Left cardiac atrium (tissue), 4 donors: Measurements from ENCODE around the gene TBC1D3K. TPM values are rescaled to one million over a fixed set of nuclear protein-coding genes. Genes with fewer than 3 reads are reported as not detected.
"Not testable (repeated sequence)": the region's sequence is repeated elsewhere in the genome, so short reads cannot be mapped to it uniquely, and the experiment has no call there.

Experiments used
- ATAC-seq, 2 donors: fragments of 200-7000 bp; cut with Tn5 transposase; one replicate each; pipeline ENCODE4 v1.9.1; 2020; ENCODE audit warnings: mild to moderate bottlenecking in 2 of 2, moderate library complexity in 2 of 2
- DNase-seq: peaks from one replicate; pipeline ENCODE4 v3.0.0-alpha.2; 2020
- intact Hi-C, 2 donors: fragments of 100-400 bp; cut with DNase I; formaldehyde crosslinking; loops; one replicate each; pipeline versions ENCODE4 v1.14.1 to v1.15.1; 2022 to 2023
- long read RNA-seq: library from polyadenylated mRNA; unstranded; transcript quantifications from one replicate; pipeline ENCODE4 v2.0.0, GENCODE V29; 2021
- total RNA-seq, 2 donors: library from RNA; stranded (reverse); fragmentation: NEBNext Ultra II Directional; extraction: Animal tissue kit (Norgen Biotek cat#: 25700); gene quantifications; one replicate each; pipeline ENCODE4 v1.2.1, GENCODE V29; 2021
- donor health status: DM: no; HTN: yes; CAD: no.
- donor health status: DM: no; HTN: yes; CAD: no; lungs with severe emphysema.
- donor health status: DM: yes; HTN: yes; CAD: no.
- donor health status: Dilated cardiomyopathy.

Gene TBC1D3K
- total RNA-seq: not detected
- long read RNA-seq: 0 reads

DNA sequence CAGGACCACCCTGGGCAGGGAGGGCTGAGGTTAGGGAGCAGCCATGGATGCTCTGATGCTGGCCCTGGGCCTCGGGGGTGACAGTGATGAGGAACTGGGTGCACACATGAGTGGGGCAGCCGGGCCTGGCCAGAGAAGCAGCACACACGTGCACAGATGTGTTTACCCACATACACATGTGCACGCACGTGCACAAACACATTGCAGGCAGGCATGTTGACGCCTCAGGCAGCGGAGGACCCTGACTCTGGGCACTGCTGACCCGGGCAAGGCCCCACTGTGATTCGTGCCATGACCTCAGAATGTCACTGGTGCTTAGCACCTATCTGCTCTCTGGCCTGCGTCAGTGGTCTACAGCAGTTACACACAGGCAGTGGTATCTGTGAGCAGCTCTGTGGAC lies at the start of gene TBC1D3K:
TSS of gene TBC1D3K (plus strand) at position 301 of the 400 bp plus-strand sequence. CDS start 1,585 bp downstream, outside the sequence.
- intact Hi-C loops, ATAC-seq, DNase-seq: not testable (repeated sequence)

DNA sequence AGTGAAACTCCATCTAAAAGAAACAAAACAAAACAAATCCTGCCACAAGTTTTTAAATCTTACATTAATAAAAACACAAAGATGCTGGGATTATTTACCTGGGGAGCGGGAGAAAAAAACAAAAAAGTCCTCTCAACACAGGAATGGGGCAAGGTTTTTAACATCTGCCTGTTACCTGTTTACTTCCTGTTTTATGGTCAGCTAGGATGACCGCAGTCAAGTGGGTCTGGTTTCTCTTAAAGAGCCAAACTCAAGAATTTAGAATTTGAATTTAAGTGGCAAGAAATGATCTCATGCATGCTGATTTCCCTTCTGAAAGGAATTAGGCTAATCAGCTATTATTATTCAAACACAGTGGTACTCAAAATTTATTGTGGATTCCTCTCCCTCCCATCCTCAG lies 39.7 kb upstream of the TBC1D3K start:
- intact Hi-C loops: no loop called here
- DNase-seq: no peak
- no peak for ATAC-seq

DNA sequence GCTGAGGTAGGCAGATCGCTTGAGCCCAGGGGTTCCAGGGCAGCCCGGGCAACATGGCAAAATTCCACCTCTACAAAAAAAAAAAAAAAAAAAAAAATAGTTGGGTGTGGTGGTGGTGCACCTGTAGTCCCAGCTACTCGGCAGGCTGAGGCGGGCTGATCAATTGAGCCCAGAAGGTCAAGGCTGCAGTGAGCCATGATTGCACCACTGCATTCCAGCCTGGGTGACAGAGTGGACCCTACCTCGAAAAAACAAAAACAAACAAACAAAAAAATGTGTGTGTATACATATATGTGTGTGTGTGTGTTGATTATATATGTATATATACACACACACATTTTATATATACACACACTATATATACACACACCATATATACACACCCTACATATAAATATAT lies 39.1 kb upstream of the TBC1D3K start:
- intact Hi-C loops: no loop called here
- ATAC-seq: no peak
- no peak for DNase-seq

DNA sequence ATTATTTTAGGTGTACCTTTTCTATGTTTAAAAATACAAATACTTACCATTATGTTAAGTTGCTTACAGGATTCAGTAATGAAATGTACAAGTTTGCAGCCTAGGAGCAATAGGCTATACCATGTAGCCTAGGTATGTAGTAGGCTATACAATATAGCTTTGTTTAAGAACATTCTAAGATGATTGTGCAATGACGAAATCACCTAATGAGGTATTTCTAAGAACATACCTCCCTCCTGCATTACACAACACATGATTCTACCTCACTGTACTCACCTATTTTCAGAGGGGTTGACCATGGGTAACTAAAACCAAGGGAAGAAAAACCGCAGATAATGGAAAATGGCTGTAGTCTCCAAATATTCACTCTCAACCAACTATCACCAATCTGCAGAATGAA lies 35.3 kb upstream of the TBC1D3K start:
- intact Hi-C loops: no loop called here
- DNase-seq (no peak), ATAC-seq (no peak)

DNA sequence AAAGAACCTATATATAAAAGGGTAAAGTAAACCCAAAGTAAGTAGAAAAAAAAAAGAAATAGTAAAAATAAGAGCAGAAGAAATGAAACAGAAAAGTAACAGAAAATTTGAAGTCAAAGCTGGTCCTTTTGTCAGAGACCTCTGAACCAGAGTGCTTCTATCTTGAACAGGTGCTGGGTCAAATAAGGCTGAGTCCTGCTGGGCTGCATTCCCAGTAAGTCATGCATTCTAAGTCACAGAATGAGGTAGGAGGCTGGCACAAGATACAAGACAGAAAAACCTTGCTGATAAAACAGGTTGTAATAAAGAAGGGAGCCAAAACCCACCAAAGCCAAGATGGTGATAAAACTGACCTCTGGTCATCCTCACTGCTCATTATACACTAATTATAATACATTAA lies 27.3 kb upstream of the TBC1D3K start:
- intact Hi-C loops, ATAC-seq, DNase-seq: not testable (repeated sequence)

Other genes starting within 250 kb of the TBC1D3K start
- not detected for gene HNF1B, start 179.4 kb upstream of the TBC1D3K start, total RNA-seq
- 1 to 10 TPM; 5.3 to 6.7 TPM for gene TBC1D3L, start 64.6 kb downstream of the TBC1D3K start, total RNA-seq
- gene TBC1D3D, start 79.6 kb downstream of the TBC1D3K start, total RNA-seq: under 1 TPM; 0.41 to 0.89 TPM
- under 1 TPM in 1 of 2 donors, not detected in 1; 0.32 TPM for gene TBC1D3C, start 144.2 kb downstream of the TBC1D3K start, total RNA-seq
- not detected for gene TBC1D3E, start 203.5 kb downstream of the TBC1D3K start, total RNA-seq